HG03025 (cell line): ENCODE data around the gene HOXA9.

Source experiments
- ATAC-seq: cut with Tn5 transposase; IDR thresholded peaks from one replicate; pipeline ENCODE4 v1.9.1; 2021; ENCODE audit warnings: mild to moderate bottlenecking, moderate library complexity; ENCODE audit not compliant: unreplicated experiment, low FRiP score

Gene HOXA9

DNA sequence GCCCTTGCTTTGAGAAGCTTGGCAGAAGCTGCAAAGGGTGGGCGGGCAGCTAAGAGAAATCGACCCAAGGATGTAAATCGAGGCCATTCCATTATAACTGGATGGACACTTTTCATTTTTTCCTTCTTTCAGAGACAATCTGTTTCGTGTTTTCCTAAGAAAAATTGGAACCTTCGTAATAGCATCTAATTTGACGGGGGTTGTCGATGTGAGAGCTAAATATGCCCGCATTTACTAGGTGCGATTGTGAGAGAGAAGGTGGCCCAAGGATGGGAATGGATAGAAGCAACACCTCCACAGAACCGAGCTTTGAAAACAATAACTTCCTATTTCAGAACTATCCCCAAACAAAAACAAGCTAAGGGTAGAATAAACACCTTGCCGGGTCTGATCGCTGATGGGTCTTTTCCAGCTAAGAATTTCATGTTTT is 33.9 kb downstream of the HOXA9 start:
- ATAC-seq: no peak

DNA sequence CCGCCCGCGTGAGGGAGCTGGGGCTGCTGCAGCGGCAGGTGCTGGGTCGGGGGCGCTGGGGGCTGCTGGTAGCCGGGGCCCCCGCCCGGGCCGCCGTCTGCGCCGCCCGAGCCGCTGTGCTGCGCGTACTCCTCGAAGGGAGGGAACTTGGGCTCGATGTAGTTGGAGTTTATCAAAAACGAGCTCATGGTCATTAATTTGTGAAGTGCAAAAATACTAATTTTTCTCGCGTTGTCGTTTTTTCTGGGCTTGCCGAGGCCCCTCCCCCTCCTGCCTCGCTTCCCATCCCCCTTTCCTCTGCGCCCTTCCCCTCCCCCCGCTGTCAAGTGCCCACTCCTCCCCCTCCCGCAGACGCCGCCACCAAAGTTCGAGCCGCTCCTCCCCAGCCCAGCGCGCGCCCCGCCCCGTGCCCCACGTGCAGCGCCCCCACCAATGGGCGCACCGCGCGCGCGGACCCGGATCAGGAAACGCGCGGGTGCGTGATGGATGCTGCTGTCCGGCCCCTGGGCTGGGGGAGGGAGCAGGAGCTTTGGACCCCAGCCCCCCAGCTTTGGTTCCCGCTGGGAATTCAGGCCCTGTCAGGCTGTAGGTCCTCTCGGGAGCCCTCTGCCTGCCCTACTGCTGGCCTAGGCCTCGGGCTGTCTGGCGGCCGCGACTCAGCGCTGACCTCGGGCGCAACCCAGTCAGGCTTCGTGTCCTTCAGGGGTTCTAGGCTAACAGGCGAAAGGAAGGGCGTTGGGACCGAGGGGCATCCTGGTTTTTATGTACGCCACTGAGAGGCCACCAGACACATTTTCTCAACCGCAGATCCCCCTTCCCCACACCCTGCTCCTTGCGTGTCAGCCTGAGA is 34.6 kb downstream of the HOXA9 start, which contains the start of gene HOXA4:
TSS of gene HOXA4 (minus strand) at position 218 of the 850 bp plus-strand sequence. CDS start at position 194, 24 bp downstream.
- ATAC-seq: no peak

- no peak for ATAC-seq
Observed at GRCh38 chr7:27129729-27130539, 35.4 kb downstream of the HOXA9 start.

- ATAC-seq: no peak
Observed at GRCh38 chr7:27128776-27129728, 36.3 kb downstream of the HOXA9 start.

GRCh38 chr7:27128034-27128433 is 37.3 kb downstream of the HOXA9 start:
- no peak for ATAC-seq

GRCh38 chr7:27126596-27127327 is 38.6 kb downstream of the HOXA9 start:
- ATAC-seq: no peak

GRCh38 chr7:27125986-27126394 is 39.3 kb downstream of the HOXA9 start:
- no peak for ATAC-seq

GRCh38 chr7:27124902-27125689 is 40.2 kb downstream of the HOXA9 start:
- no peak for ATAC-seq

GRCh38 chr7:27124096-27124901 is 41.0 kb downstream of the HOXA9 start:
- ATAC-seq: no peak

DNA sequence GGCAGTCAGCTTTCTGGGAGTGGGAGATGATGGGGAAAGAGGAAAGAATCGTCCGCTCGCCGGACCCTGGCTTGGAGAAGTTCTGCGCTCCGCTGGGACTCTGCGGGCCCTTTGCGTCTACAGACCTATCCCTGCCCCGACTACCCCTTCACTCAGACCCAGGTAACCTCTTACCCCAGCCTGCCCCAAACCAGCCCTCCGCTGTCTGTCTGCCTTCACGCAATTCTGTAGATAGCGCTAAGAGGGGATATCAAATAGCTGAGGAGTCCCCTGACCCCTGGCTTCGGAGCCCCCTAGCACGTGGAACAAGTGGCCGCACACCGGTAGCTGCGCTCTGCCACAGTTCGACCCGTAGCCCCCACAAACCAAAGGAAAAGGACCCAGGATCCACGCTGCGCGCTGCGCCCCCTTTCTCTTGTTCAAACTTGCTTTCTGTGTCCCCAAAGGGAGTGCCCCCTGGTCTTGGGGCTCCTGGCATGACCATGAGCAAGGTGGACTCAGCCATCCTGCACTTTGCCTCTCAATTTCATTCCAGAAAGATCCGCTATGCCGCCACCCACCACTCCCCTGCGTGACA is 41.8 kb downstream of the HOXA9 start:
- ATAC-seq: no peak

- ATAC-seq: no peak
Observed at GRCh38 chr7:27123007-27123476, 42.3 kb downstream of the HOXA9 start.

DNA sequence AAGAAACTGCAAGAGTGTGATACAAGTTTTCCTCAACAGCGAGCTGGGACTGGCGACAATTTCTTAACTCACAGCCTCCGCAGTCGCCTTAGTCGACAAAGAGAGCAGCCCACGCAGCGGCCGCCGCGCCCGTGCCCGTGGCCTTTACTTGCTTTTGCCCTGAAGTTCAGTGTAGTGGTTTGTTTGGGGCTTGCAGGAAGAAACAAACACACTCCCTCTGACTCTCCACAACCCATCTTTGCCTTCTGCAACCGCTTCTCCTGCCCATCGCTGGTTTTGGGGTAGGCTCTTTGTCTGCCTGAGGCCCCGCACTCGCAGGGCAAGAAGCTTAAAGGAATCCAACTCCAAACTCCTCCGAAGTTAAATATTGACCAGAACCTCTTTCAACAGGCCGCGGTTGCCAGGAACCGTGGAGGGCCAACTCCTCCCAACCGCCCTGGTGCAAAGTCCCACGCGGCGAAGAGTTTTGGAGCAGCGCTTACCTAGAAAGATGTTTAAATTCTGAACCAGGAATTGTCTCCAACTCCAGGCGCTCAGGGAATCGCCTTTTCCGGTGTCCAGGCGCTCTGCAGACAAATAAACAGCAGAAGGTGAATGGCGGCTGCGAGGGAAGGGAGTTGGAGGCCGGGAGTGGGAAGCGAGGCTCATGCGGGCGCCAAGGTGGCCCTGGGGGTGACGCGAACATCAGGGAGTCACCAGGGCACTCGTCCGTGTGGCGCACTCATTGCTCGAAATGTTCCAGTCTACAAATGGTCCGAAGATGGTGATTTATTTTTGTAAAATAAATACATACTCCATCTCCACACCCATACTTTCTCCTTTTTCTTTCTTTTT is 43.0 kb downstream of the HOXA9 start:
- no peak for ATAC-seq

DNA sequence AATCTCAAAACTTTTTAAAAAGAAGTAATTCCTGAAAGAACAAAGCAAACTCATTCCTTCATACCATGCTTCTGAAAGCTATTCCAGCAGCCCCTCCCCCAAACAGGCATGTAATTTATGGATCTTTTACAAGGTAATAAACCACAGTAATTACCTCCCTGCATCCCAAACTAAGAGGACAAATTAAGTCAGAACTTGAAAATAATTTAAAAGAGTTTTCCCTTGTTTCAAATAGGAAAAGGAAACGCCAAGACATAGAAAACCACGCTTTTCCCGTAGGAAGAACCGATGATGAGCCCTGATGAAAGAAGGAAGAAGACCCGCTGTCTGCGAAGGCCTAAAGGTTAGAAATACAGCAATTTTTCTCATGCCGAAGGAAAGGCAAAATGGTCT is 43.7 kb downstream of the HOXA9 start:
- no peak for ATAC-seq

- ATAC-seq: no peak
Observed at GRCh38 chr7:27119412-27119911, 45.9 kb downstream of the HOXA9 start.

GRCh38 chr7:27118580-27118979 is 46.8 kb downstream of the HOXA9 start:
- ATAC-seq: no peak

DNA sequence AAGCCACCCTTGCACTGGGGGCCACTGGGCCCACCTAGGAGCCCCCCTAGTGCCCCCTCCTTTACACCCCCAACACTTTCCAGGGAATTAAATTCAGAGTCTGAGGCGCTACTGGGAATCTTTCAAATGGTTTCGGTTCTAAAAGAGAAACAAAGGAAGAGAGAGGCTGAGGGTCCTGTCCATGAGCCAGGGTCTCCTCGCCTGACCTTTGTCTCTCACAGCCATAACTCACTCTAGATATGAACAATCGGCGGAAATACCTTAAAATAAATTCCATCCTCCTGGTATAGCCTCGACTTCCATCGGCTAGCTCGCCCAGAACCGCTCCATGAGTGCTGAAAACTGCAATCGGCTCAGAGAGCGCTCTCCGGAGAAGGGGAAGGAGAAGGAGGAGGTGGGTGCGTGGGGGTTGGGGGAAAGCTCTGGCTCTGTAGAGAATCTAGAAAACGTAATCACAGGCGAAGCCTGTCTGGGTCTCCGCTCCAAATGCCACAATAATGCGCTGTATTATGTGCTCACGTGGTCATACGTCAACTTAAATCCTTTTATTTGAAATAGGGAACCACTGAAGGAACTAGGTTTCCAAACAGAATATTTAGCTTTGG is 47.3 kb downstream of the HOXA9 start:
- no peak for ATAC-seq
